ENCODE results near the gene RGR.

DNA sequence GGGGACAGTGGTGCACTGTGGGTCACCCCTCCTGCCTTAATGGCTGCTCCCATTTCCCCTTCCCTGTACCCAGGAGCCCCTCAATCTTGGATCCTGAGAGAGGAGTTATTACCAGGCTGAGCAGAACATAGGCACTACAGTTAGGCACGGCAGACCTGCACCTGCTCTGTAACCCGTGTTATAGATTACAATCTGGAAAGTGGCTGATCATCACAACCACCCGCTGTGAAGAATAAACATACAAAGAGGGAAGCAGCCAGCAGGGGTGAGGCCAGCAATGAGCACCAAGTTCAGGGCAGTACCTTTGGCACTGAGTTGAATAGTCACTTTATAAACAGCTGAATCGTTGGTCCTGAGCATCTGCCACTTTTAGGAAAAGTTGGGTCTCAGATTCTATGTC lies 48.8 kb upstream of the RGR start:
- TF ChIP-seq TARDBP (IDR thresholded peaks at IDR 0.05) (no peak), FOXM1 (IDR thresholded peaks at IDR 0.05; ENCODE audit: borderline replicate concordance) (no peak), SUZ12 (IDR thresholded peaks at IDR 0.05) (no peak), L3MBTL2 (conservative IDR thresholded peaks at IDR 0.05) (no peak), FOXA1 (IDR thresholded peaks at IDR 0.05) (no peak), ELF4 (IDR thresholded peaks at IDR 0.05) (no peak), ARNT (IDR thresholded peaks at IDR 0.05) (no peak)

Measured in HEK293T (cell line).